Naive thymus-derived CD4-positive, alpha-beta T cell (primary cell): ENCODE results near the gene CHFR. TPM values are rescaled to one million over a fixed set of nuclear protein-coding genes. Genes with fewer than 3 reads are reported as not detected.
A peak's percentile ranks its signal among the peaks of the same experiment; 100 is the strongest.
"Not testable (repeated sequence)": the region's sequence is repeated elsewhere in the genome, so short reads cannot be mapped to it uniquely, and the experiment has no call there.

Experiments used
- ATAC-seq: fragments of 150-1000 bp; cut with Tn5 transposase; 2 replicates; pipeline ENCODE4 v1.10.0; 2021; ENCODE audit warnings: mild to moderate bottlenecking, moderate library complexity
- CTCF ChIA-PET: fragments of 350-600 bp; sonication (Branson Sonifier 250); formaldehyde crosslinking; loops from one replicate; lab custom pipeline; 2021; ENCODE audit warnings: antibody characterized with exemption; lab: Charles Lee
- POLR2A ChIA-PET: fragments of 350-600 bp; sonication (Branson Sonifier 250); formaldehyde crosslinking; loops from one replicate; lab custom pipeline; 2021; ENCODE audit warnings: antibody characterized with exemption, inconsistent platforms; lab: Charles Lee
- DNase-seq, 9 donors: peaks; one replicate each; pipeline versions ENCODE4 v3.0.0 to v3.0.0-alpha.2; 2020 to 2022; ENCODE audit warnings: mixed read lengths in 1 of 9
- H3K27ac ChIP-seq: one replicate; pipeline ENCODE4 v1.7.0; 2013; ENCODE audit warnings: mild to moderate bottlenecking, low read depth, low read length, moderate library complexity
- H3K27me3 ChIP-seq, 2 donors: one replicate each; pipeline ENCODE4 v1.7.0; 2013; ENCODE audit warnings: low read length in 2 of 2, mild to moderate bottlenecking in 2 of 2, moderate library complexity in 2 of 2; ENCODE audit not compliant: control insufficient read depth in 2 of 2, insufficient read depth in 2 of 2
- H3K36me3 ChIP-seq, 3 experiments: 1 replicate in 2 of 3; 2 replicates in 1 of 3; pipeline ENCODE4 v1.7.0; 2013; ENCODE audit warnings: low read length in 3 of 3, mild to moderate bottlenecking in 3 of 3, moderate library complexity in 1 of 3; ENCODE audit not compliant: insufficient read depth in 3 of 3, control insufficient read depth in 2 of 3
- H3K4me1 ChIP-seq, 2 donors: one replicate each; pipeline ENCODE4 v1.7.0; 2013; ENCODE audit warnings: low read length in 2 of 2, mild to moderate bottlenecking in 2 of 2, moderate library complexity in 1 of 2; ENCODE audit not compliant: control insufficient read depth in 2 of 2, insufficient read depth in 2 of 2
- H3K4me3 ChIP-seq: 2 replicates; pipeline ENCODE4 v1.7.0; 2013; ENCODE audit warnings: mild to moderate bottlenecking, low read length
- H3K9me3 ChIP-seq, 3 experiments: 1 replicate in 2 of 3; 2 replicates in 1 of 3; pipeline ENCODE4 v1.7.0; 2013; ENCODE audit warnings: low read length in 3 of 3; ENCODE audit not compliant: control insufficient read depth in 2 of 3
- H3K27ac Mint-ChIP-seq, 9 donors: one replicate each; pipeline ENCODE4 v1.8.0; 2020 to 2022; ENCODE audit warnings: mixed read lengths in 9 of 9, mild to moderate bottlenecking in 8 of 9, moderate library complexity in 5 of 9, inconsistent platforms in 2 of 9
- H3K27me3 Mint-ChIP-seq, 5 donors: one replicate each; pipeline ENCODE4 v1.8.0; 2021 to 2022; ENCODE audit warnings: mixed read lengths in 5 of 5, mild to moderate bottlenecking in 1 of 5
- H3K36me3 Mint-ChIP-seq, 5 donors: one replicate each; pipeline ENCODE4 v1.8.0; 2020 to 2022; ENCODE audit warnings: mixed read lengths in 5 of 5, mild to moderate bottlenecking in 3 of 5, inconsistent platforms in 1 of 5
- H3K4me1 Mint-ChIP-seq, 7 donors: one replicate each; pipeline ENCODE4 v1.8.0; 2020 to 2022; ENCODE audit warnings: mixed read lengths in 7 of 7, mild to moderate bottlenecking in 3 of 7, inconsistent platforms in 1 of 7
- H3K4me3 Mint-ChIP-seq, 10 donors: one replicate each; pipeline ENCODE4 v1.8.0; 2020 to 2022; ENCODE audit warnings: mild to moderate bottlenecking in 10 of 10, mixed read lengths in 10 of 10, moderate library complexity in 6 of 10, inconsistent platforms in 2 of 10
- H3K9me3 Mint-ChIP-seq, 11 donors: one replicate each; pipeline ENCODE4 v1.8.0; 2020 to 2022; ENCODE audit warnings: mixed read lengths in 11 of 11, mild to moderate bottlenecking in 4 of 11, inconsistent platforms in 1 of 11, moderate library complexity in 1 of 11
- intact Hi-C, 2 donors: fragments of 100-400 bp; cut with micrococcal nuclease; formaldehyde crosslinking; loops; one replicate each; pipeline ENCODE4 v1.15.1; 2023
- polyA plus RNA-seq, 2 donors: library from polyadenylated mRNA; unstranded; fragments of 300-500 nt; fragmentation: Illumina TruSeq; gene quantifications; one replicate each; pipeline ENCODE4 v1.2.3, GENCODE V29; 2021
- total RNA-seq, 6 experiments: library from RNA in 5 of 6; stranded (reverse) in 5 of 6; gene quantifications; 1 replicate in 5 of 6; 2 replicates in 1 of 6; pipeline ENCODE4 v1.2.3 and lab custom pipeline; 2021 to 2026

The CHFR gene
- total and polyA plus RNA-seq, 7 experiments from 2014 or later: 25.2 to 97.8 (median 67.3) TPM

DNA sequence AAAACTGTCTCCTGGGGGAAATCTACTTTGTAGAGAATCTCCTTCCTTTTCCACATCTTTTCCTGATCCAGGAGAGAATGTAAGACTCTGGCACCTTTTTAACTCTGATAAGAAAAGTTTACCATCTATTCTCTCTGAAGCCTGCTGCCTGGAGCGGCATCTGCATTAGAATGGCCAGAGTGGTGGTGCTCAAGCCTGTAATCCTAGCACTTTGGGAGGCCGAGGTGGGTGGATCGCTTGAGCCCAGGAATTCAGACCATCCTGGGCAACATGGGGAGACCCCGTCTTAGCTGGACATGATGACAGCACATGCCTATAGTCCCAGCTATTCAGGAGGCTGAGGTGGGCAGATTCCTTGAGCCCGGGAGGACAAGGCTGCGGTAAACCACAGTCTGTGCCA lies 1.4 kb upstream of the CHFR start:
- peaks cover 0 to 19% (median 0%) of the 10 kb centered on the region in 11 donors for H3K9me3 Mint-ChIP-seq
- no peak for ATAC-seq
- H3K27ac Mint-ChIP-seq: peak overlapping the region; percentile 77 to 100 (median 99)
- Histone ChIP-seq H3K4me1 (peaks cover 9% of the 10 kb centered on the region in 2 donors), H3K9me3 (no peaks in the 10 kb centered on the region), H3K36me3 (no peaks in the 10 kb centered on the region), H3K27ac (peak overlapping the region; percentile 94), H3K4me3 (no peak overlapping the region), H3K27me3 (no peaks in the 10 kb centered on the region)
- POLR2A ChIA-PET: interaction anchor here (1.1 to 1.4 kb wide), 3 partner anchors 15 to 55 kb away, joined by 4 to 5 read pairs (median 5); no protein-coding TSS in a partner anchor
- H3K27me3 Mint-ChIP-seq: no peaks in the 10 kb centered on the region
- CTCF ChIA-PET: no interaction called here
- peak overlapping the region; percentile 35 to 100 (median 95) for H3K4me3 Mint-ChIP-seq
- H3K4me1 Mint-ChIP-seq: peaks cover 14 to 42% (median 29%) of the 10 kb centered on the region in 7 donors
- intact Hi-C loops: loop anchor here in 1 of 2 donors (5.0 kb wide), 1 partner anchor 127 kb away; the partner anchor contains the start of gene ANKLE2
- DNase-seq: no peak
- H3K36me3 Mint-ChIP-seq: peaks cover 0 to 47% (median 13%) of the 10 kb centered on the region in 5 donors

DNA sequence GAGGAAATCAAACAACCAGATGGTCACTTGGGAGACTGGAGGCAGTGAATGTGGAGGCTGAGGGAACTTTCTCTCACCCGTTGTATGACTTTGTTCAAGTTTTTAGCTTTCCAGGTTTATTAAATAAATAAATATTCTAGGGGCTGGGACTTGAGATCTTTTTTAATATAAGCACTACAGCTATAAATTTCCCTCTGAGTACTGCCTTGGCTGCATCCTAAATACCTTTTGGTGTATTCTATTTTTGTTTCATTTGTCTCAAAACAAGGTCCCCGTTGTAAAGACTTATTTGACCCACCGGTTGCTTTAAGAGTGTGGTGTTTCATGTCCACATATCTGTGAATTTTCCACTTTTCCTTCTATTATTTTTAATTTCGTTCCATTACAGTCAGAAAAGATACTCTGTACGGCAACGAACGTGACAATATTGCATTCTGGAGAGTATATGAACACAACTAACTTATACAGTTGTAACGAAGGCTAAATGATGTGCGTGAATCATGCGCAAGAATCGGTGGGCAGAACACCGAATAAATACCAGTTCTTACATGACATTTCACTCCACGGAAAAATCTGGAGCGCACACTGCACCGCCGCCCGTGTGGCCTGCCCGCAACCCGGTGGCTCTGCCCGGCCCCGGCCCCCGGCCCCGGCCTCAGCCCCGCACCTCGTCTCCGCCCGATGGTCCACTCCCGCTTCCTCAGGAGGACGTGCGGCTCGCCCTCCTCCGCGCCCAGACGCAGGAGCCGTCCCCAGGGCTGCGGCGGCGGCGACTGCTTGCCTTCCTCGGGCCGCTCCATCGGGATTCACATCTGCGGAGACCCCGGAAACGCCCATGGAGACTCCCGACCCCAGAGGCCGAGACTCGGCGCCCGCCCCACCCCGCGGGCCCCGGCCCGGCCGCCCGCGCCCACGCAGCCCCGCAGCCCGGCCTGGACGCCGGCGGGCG lies 602 bp downstream of the CHFR start:
- H3K36me3 ChIP-seq: peaks cover 0 to 7% (median 0%) of the 10 kb centered on the region in 3 experiments
- H3K27ac ChIP-seq: peak overlapping the region; percentile 68
- no peaks in the 10 kb centered on the region for H3K27me3 Mint-ChIP-seq
- H3K36me3 Mint-ChIP-seq: peaks cover 6 to 63% (median 14%) of the 10 kb centered on the region in 5 donors
- no peaks in the 10 kb centered on the region for H3K27me3 ChIP-seq
- H3K4me1 ChIP-seq: peaks cover 9% of the 10 kb centered on the region in 2 donors
- ChIA-PET POLR2A (interaction anchor here (0.7 to 2.9 kb wide), 19 partner anchors 14 to 193 kb away, joined by 3 to 25 read pairs (median 6); partner anchors contain the start of genes GOLGA3 and ZNF26), CTCF (interaction anchor here (0.6 to 2.0 kb wide), 4 partner anchors 13 to 25 kb away, joined by 3 to 8 read pairs (median 4); no protein-coding TSS in a partner anchor)
- intact Hi-C loops: loop anchor here (1.0 to 5.0 kb wide), 15 partner anchors 14 to 294 kb away; partner anchors contain the start of genes ZNF10 (in 2 of the 2), ZNF140 (in 2 of the 2), ZNF26 (in 2 of the 2) and ZNF268 (in 2 of the 2)
- peak overlapping the region; percentile 55 for H3K4me3 ChIP-seq
- H3K27ac Mint-ChIP-seq: peak overlapping the region; percentile 65 to 100 (median 88)
- peaks cover 0 to 19% (median 0%) of the 10 kb centered on the region in 11 donors for H3K9me3 Mint-ChIP-seq
- H3K9me3 ChIP-seq: no peaks in the 10 kb centered on the region
- H3K4me3 Mint-ChIP-seq: peak overlapping the region; percentile 83 to 100 (median 97)
- ATAC-seq: peak; percentile 3
- peak in 1 of 9 donors; percentile 18 for DNase-seq
- peaks cover 19 to 60% (median 40%) of the 10 kb centered on the region in 7 donors for H3K4me1 Mint-ChIP-seq

- H3K36me3 Mint-ChIP-seq: peaks cover 6 to 56% (median 23%) of the 10 kb centered on the region in 5 donors
- Histone ChIP-seq H3K36me3 (peaks cover 0 to 20% (median 7%) of the 10 kb centered on the region in 3 experiments), H3K27ac (no peak overlapping the region), H3K4me3 (no peak overlapping the region), H3K27me3 (no peaks in the 10 kb centered on the region), H3K9me3 (no peaks in the 10 kb centered on the region), H3K4me1 (no peaks in the 10 kb centered on the region)
- H3K27me3 Mint-ChIP-seq: no peaks in the 10 kb centered on the region
- CTCF ChIA-PET: no interaction called here
- peaks cover 0 to 12% (median 0%) of the 10 kb centered on the region in 11 donors for H3K9me3 Mint-ChIP-seq
- intact Hi-C loops: no loop called here
- POLR2A ChIA-PET: interaction anchor here (0.6 kb wide), 1 partner anchor 62 kb away, joined by 3 read pairs; no protein-coding TSS in a partner anchor
- peak overlapping the region in 2 of 9 donors; percentile 24 to 33 for H3K27ac Mint-ChIP-seq
- DNase-seq (no peak), ATAC-seq (no peak)
- no peak overlapping the region for H3K4me3 Mint-ChIP-seq
- H3K4me1 Mint-ChIP-seq: peaks cover 8 to 49% (median 36%) of the 10 kb centered on the region in 7 donors
Observed at GRCh38 chr12:132881818-132882217, 5.6 kb downstream of the CHFR start.

- DNase-seq, H3K9me3 Mint-ChIP-seq, H3K4me3 ChIP-seq, intact Hi-C loops, H3K4me3 Mint-ChIP-seq, H3K27ac Mint-ChIP-seq, H3K27me3 Mint-ChIP-seq, ATAC-seq, H3K27me3 ChIP-seq, H3K9me3 ChIP-seq: not testable (repeated sequence)
- H3K27ac ChIP-seq: peak overlapping the region; percentile 62
- peaks cover 8 to 30% (median 25%) of the 10 kb centered on the region in 7 donors for H3K4me1 Mint-ChIP-seq
- peaks cover 0 to 67% (median 24%) of the 10 kb centered on the region in 3 experiments for H3K36me3 ChIP-seq
- H3K36me3 Mint-ChIP-seq: peaks cover 3 to 39% (median 29%) of the 10 kb centered on the region in 5 donors
- ChIA-PET CTCF (interaction anchor here (1.0 kb wide), 1 partner anchor 13 kb away, joined by 3 read pairs; the partner anchor contains the start of gene CHFR), POLR2A (interaction anchor here (0.6 kb wide), 1 partner anchor 22 kb away, joined by 4 read pairs; no protein-coding TSS in a partner anchor)
- H3K4me1 ChIP-seq: peaks cover 4 to 19% of the 10 kb centered on the region in 2 donors
Observed at GRCh38 chr12:132874620-132875019, 12.8 kb downstream of the CHFR start.

DNA sequence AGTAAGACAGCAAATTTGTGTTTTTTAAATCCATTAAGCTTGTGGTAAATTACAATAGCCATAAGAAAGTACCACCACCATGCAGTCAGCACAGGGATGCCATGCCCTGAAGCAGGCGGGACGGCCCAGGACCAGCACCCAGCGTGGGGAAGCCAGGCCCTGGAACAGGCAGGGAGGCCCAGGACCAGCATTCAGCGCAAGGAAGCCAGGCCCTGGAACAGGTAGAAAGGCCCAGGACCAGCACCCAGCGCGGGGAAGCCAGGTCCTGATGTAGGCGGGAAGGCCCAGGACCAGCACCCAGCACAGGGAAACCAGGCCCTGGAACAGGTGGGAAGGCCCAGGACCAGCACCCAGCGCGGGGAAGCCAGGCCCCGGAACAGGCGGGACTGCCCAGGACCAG lies 13.2 kb downstream of the CHFR start:
- Mint-ChIP-seq H3K4me3 (peak overlapping the region in 6 of 10 donors; percentile 45 to 75 (median 70)), H3K27me3 (no peaks in the 10 kb centered on the region), H3K27ac (peak overlapping the region; percentile 69 to 93 (median 86)), H3K9me3 (no peaks in the 10 kb centered on the region), H3K36me3 (peaks cover 3 to 43% (median 29%) of the 10 kb centered on the region in 5 donors), H3K4me1 (peaks cover 8 to 35% (median 25%) of the 10 kb centered on the region in 7 donors)
- Histone ChIP-seq H3K4me1 (peaks cover 4 to 19% of the 10 kb centered on the region in 2 donors), H3K9me3 (no peaks in the 10 kb centered on the region), H3K36me3 (peaks cover 0 to 71% (median 24%) of the 10 kb centered on the region in 3 experiments), H3K27ac (peak overlapping the region; percentile 62), H3K4me3 (no peak overlapping the region), H3K27me3 (no peaks in the 10 kb centered on the region)
- ChIA-PET CTCF (interaction anchor here (1.0 kb wide), 1 partner anchor 13 kb away, joined by 3 read pairs; the partner anchor contains the start of gene CHFR), POLR2A (interaction anchor here (2.9 kb wide), 1 partner anchor 13 kb away, joined by 25 read pairs; the partner anchor contains the start of gene CHFR)
- no peak for DNase-seq
- ATAC-seq: no peak
- intact Hi-C loops: no loop called here
